Activated CD4-positive, CD25-positive, alpha-beta regulatory T cell (primary cell): ENCODE measurements around the gene HMGA1.

Source experiments
- DNase-seq, 4 experiments: peaks; one replicate each; lab custom pipeline; 2025; lab: John Stamatoyannopoulos, UW

The HMGA1 gene

GRCh38 chr6:34236443-34237315 is at the start of gene HMGA1:
TSS of gene HMGA1 (plus strand) at chr6:34236873. CDS start at chr6:34240781, 3,908 bp downstream.
- DNase-seq, result peak; percentile 76 to 85 (median 81)

GRCh38 chr6:34189806-34190503 is 46.7 kb upstream of the HMGA1 start:
- DNase-seq, result no peak

GRCh38 chr6:34190504-34191122 is 46.1 kb upstream of the HMGA1 start:
- DNase-seq, result no peak

GRCh38 chr6:34194772-34195171 is 41.9 kb upstream of the HMGA1 start:
- DNase-seq, result no peak

- no peak for DNase-seq
Observed at GRCh38 chr6:34195726-34196115, 41.0 kb upstream of the HMGA1 start.

- DNase-seq, result peak; percentile 82 to 90 (median 86)
Observed at GRCh38 chr6:34196116-34196832, 40.4 kb upstream of the HMGA1 start.

- DNase-seq, result no peak
Observed at GRCh38 chr6:34196833-34197195, 39.9 kb upstream of the HMGA1 start.

GRCh38 chr6:34200340-34200971 is 36.2 kb upstream of the HMGA1 start:
- DNase-seq, result no peak

- no peak for DNase-seq
Observed at GRCh38 chr6:34201455-34202107, 35.1 kb upstream of the HMGA1 start.

- no peak for DNase-seq
Observed at GRCh38 chr6:34202329-34203201, 34.1 kb upstream of the HMGA1 start.

GRCh38 chr6:34204693-34205092 is 32.0 kb upstream of the HMGA1 start:
- no peak for DNase-seq

GRCh38 chr6:34205466-34205865 is 31.2 kb upstream of the HMGA1 start:
- DNase-seq, result no peak

GRCh38 chr6:34205916-34206315 is 30.8 kb upstream of the HMGA1 start:
- no peak for DNase-seq

- no peak for DNase-seq
Observed at GRCh38 chr6:34206726-34207125, 29.9 kb upstream of the HMGA1 start.

GRCh38 chr6:34207695-34208443 is 28.8 kb upstream of the HMGA1 start:
- DNase-seq, result no peak

- DNase-seq, result no peak
Observed at GRCh38 chr6:34213772-34214171, 22.9 kb upstream of the HMGA1 start.

GRCh38 chr6:34218691-34219090 is 18.0 kb upstream of the HMGA1 start:
- no peak for DNase-seq

GRCh38 chr6:34223381-34223955 is 13.2 kb upstream of the HMGA1 start:
- no peak for DNase-seq
